WI38 (cell line): ENCODE results near the gene CPXM2.
"Not testable (repeated sequence)": the region's sequence is repeated elsewhere in the genome, so short reads cannot be mapped to it uniquely, and the experiment has no call there.

Source experiments
- H3K4me3 ChIP-seq: 2 replicates; pipeline ENCODE4 v1.5.1; 2011; ENCODE audit warnings: low read depth, mild to moderate bottlenecking, control low read depth, low read length
- TF ChIP-seq, protein P1 (sequence below): IDR thresholded peaks from 2 replicates; pipeline ENCODE4 v1.5.1; 2012; ENCODE audit warnings: low read depth, mild to moderate bottlenecking, control low read depth, low read length

CPXM2 gene

DNA sequence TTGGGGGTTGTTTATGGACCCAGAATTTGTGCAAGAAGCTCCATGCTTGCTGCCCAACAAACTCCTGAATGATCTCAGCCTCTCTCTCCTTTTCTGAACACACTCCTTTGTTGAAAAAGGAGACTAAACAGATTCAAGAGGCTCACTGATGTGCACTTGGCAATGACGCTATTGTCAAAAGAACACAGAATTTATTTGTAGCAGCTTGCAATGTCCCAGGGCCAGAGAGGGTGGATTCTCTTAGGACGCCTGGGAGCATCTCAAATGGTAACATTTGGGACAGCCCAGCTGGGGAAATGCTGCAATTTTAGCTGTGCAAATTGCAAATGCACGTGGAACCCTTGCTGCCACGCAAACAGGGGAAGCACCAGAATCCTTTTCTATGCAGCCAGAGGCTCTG is 145.5 kb downstream of the CPXM2 start:
- no peak overlapping the region for H3K4me3 ChIP-seq
- TF ChIP-seq, protein P1, sequence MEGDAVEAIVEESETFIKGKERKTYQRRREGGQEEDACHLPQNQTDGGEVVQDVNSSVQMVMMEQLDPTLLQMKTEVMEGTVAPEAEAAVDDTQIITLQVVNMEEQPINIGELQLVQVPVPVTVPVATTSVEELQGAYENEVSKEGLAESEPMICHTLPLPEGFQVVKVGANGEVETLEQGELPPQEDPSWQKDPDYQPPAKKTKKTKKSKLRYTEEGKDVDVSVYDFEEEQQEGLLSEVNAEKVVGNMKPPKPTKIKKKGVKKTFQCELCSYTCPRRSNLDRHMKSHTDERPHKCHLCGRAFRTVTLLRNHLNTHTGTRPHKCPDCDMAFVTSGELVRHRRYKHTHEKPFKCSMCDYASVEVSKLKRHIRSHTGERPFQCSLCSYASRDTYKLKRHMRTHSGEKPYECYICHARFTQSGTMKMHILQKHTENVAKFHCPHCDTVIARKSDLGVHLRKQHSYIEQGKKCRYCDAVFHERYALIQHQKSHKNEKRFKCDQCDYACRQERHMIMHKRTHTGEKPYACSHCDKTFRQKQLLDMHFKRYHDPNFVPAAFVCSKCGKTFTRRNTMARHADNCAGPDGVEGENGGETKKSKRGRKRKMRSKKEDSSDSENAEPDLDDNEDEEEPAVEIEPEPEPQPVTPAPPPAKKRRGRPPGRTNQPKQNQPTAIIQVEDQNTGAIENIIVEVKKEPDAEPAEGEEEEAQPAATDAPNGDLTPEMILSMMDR: no peak

DNA sequence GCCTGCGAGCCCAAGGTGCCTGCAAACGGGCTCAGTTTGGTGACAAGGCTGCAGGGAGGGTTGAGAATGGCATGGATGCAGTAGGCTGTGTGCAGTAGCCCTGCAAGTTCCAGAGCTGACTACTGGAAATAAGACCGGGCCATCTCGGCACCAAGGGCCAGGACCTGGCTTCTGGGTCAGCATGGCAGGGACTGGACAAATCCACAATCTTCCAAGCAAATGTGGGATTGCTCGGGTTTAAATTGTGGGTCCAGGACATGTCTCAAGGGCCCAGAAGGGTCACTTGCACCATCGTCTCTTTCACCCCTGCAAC is 147.4 kb downstream of the CPXM2 start:
- no peak overlapping the region for H3K4me3 ChIP-seq

DNA sequence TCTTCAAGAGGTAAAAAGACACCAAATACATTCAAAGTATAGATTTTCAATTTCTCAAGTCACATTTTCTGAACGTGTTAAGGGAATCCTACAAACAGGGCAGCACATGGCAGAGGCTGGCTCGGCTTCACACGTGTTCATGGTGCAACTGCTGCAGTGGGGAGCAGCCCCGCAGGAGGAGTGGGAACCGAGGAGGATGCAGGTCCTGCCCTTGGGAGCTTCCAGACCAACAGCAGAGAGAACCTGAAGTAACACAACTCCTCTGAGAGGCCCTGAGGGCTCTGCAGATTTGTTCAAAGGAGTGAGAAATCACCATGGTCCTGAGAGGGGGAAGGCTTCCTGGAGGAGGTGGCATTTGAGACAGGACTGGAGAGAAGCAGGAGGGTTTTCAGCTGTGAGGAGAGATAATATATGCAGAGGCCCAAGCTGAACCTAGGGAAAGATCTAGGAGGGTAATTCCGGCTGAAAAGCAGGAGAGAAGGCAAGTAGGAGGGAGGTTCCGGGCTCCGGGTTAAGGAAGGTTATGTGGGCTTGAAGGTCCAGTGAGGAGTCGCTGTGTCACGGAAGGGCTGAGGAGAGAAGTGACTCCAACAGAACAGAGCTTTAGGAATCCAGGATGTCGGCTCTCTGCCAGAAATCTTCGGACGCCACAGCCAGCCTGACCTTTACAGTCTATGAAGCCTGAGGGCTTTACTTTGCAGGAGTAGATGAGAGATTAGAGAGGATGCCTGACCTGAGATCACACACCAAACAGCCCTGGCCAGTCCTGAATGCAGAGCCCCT is 148.0 kb downstream of the CPXM2 start:
- H3K4me3 ChIP-seq: no peak overlapping the region
- TF ChIP-seq, protein P1: no peak

More for the DNA sequence above, 147.4 kb downstream of the CPXM2 start:
- TF ChIP-seq, protein P1: no peak

DNA sequence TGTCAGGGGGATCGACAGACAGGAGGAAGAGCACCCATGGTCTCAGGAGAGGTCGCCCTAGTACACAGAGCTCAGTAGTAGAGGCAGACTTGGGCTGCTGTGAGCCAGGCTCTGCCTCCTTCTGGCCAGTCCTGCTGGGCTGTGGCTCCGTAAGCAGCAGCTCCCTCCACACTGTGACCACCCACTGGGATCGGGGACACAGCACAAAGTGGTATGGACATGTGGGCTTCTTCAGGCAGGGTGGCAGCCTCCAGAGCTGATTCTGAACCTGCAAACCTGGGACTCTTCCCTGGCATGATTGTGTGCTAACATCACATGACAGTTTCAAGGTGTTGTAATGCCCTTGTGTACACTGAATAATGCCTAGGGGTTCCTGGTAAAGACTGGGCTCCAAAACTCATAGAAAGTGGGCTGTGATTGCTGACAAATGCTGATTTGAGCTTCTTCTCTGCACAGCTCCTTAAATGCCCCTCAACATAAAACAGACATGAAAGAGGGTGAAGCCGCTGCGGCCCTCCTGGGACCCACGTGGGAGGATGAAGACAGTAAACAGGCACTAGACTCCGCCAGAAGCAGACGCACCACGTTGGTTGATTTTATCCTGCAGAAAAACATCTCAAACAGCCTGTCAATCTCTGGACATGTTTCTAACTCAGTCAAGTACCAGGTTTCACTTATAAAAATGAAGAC is 148.7 kb downstream of the CPXM2 start:
- no peak overlapping the region for H3K4me3 ChIP-seq

DNA sequence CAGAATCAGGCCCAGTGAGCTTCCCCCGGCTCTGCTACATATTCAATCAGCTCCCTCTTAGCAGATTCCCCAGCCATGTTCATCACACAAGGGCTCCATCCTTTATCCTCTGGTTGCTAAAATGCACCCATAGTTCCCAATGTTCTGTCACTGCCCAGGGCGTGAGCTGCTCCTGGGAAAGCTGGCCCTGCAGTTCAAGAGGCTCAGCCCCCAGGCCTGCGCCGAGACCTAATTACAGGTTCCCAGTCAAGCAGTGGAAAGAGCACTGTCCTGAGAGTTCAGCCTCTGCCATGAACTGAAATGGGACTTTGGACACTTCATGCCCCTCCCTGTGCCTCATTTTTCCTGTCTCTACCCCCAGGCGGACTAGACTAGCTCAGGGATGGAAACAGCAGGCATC is 149.9 kb downstream of the CPXM2 start:
- TF ChIP-seq, protein P1: no peak
- no peak overlapping the region for H3K4me3 ChIP-seq

More for the DNA sequence above, 148.7 kb downstream of the CPXM2 start:
- TF ChIP-seq, protein P1: no peak

DNA sequence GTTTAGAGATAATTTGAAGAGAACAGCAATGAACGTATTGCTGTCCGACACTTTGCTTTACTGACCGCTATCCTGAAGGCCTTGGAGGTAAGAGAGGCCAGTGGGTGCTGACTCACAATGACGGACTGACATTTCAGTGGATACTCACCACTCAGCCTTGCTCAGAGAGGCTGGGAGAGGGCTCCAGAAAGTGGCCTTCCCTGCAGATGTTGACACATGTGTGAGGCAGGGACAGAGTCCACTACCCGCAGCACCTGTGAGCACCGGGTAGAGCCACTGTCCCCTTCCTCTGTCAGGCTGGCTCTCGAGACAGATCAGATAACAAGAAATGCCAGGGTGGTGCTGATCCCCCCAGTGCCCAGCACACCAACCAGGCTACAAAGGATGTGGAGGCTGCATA is 150.5 kb downstream of the CPXM2 start:
- no peak overlapping the region for H3K4me3 ChIP-seq
- TF ChIP-seq, protein P1: no peak

DNA sequence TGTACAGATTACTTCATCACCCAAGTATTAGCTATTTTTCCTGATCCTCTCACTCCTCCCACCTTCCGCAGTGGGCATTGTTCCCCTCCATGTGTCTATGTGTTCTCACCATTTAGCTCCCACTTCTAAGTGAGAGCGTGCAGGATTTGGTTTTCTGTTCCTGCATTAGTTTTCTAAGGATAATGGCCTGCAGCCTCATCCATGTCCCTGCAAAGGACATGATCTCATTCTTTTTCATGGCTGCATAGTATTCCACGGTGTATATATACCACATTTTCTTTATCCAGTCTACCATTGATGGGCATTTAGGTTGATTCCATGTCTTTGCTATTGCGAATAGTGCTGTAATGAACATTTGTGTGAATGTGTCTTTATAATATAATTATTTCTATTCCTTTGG is 154.7 kb downstream of the CPXM2 start:
- not testable (repeated sequence) for H3K4me3 ChIP-seq
